Ishikawa (cell line): ENCODE results near the gene PAM16.

Source experiments
- CEBPB ChIP-seq: IDR thresholded peaks from 2 replicates; pipeline ENCODE4 v1.6.1; 2012
- EP300 ChIP-seq: IDR thresholded peaks from 2 replicates; pipeline ENCODE4 v1.6.1; 2012; ENCODE audit warnings: borderline replicate concordance
- FOXM1 ChIP-seq: IDR thresholded peaks from 2 replicates; pipeline ENCODE4 v1.6.1; 2012; ENCODE audit warnings: low read depth, borderline replicate concordance
- MAX ChIP-seq: IDR thresholded peaks from 2 replicates; pipeline ENCODE4 v1.6.1; 2012
- NFIC ChIP-seq: IDR thresholded peaks from 2 replicates; pipeline ENCODE4 v1.6.1; 2012
- RAD21 ChIP-seq: IDR thresholded peaks from 2 replicates; pipeline ENCODE4 v1.6.1; 2012; ENCODE audit warnings: low read depth
- REST ChIP-seq: IDR thresholded peaks from 2 replicates; pipeline ENCODE4 v1.6.1; 2012; ENCODE audit warnings: low read depth, mild to moderate bottlenecking
- TAF1 ChIP-seq: IDR thresholded peaks from 2 replicates; pipeline ENCODE4 v1.6.1; 2012; ENCODE audit warnings: low read depth, mild to moderate bottlenecking
- TEAD4 ChIP-seq: IDR thresholded peaks from 2 replicates; pipeline ENCODE4 v1.6.1; 2012
- USF1 ChIP-seq: IDR thresholded peaks from 2 replicates; pipeline ENCODE4 v1.6.1; 2012
- YY1 ChIP-seq: IDR thresholded peaks from 2 replicates; pipeline ENCODE4 v1.6.1; 2012; ENCODE audit warnings: low read depth
- ZBTB7A ChIP-seq: IDR thresholded peaks from 2 replicates; pipeline ENCODE4 v1.6.1; 2012; ENCODE audit warnings: low read depth

DNA sequence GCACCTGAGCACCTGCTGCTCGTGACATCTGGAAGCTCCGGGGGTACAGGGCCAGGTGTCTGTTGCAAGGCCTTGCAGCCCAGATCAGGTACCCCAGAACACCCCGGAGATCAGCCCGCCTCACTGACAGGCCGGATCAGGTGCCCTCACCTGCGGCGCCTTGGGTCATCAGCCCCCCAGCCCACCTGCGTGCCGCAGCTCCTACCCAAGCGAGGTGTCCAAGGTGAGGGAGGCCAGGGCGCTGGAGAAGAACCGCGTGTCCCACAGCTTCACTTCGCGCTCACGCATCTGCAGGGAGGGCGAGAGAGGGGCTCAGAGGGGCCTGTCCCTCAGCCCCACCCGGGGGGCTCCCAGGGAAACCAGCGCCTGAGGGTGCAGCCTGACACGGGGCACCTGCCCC, 36.7 kb upstream of the PAM16 start:
- TF ChIP-seq REST (no peak), TAF1 (no peak), RAD21 (no peak), USF1 (no peak), YY1 (no peak), NFIC (no peak), ZBTB7A (no peak), EP300 (no peak), MAX (no peak; the same call in 1 of the 2 replicates), CEBPB (no peak), TEAD4 (no peak), FOXM1 (no peak)
